K562 (cell line): ENCODE data around the gene LRRC10B.

Experiments used
- FOXA1 ChIP-seq: fragments of 450-650 bp; IDR thresholded peaks from 2 replicates; pipeline ENCODE4 v1.6.1; 2016; ENCODE audit warnings: mild to moderate bottlenecking, borderline replicate concordance
- KAT8 ChIP-seq: fragments of 450-650 bp; IDR thresholded peaks from 2 replicates; pipeline ENCODE4 v1.6.1; 2016; ENCODE audit warnings: low read depth, mild to moderate bottlenecking
- MYNN ChIP-seq, 2 experiments: sonication (generic); formaldehyde crosslinking in 1 of 2; IDR thresholded peaks; 2 replicates each; pipeline versions ENCODE4 v1.5.0 to v1.6.1; 2016 to 2020; ENCODE audit warnings: antibody characterized with exemption in 1 of 2, missing genetic modification reagents in 1 of 2
- POLR2A ChIP-seq: fragments of 450-650 bp; conservative IDR thresholded peaks from 2 replicates; pipeline ENCODE4 v1.6.1; 2016
- SMAD2 ChIP-seq: fragments of 150-350 bp; IDR thresholded peaks from 2 replicates; pipeline ENCODE4 v1.6.1; 2014; ENCODE audit warnings: low read depth, mild to moderate bottlenecking, low read length
- SP1 ChIP-seq: sonication (generic); formaldehyde crosslinking; IDR thresholded peaks from 2 replicates; pipeline ENCODE4 v1.8.1; 2022; ENCODE audit warnings: mild to moderate bottlenecking, missing genetic modification reagents
- ZNF785 ChIP-seq: fragments of 250-450 bp; sonication (Bioruptor Pico); IDR thresholded peaks from 2 replicates; pipeline ENCODE4 v1.4.0; 2020; ENCODE audit warnings: mild to moderate bottlenecking
- TF ChIP-seq, protein P1 (sequence below): sonication (generic); formaldehyde crosslinking; IDR thresholded peaks from 2 replicates; pipeline ENCODE4 v1.8.0; 2022; ENCODE audit warnings: mild to moderate bottlenecking, missing genetic modification reagents, borderline replicate concordance
- TF ChIP-seq, protein P2 (sequence below), 3 experiments: IDR thresholded peaks in 2 of 3; conservative IDR thresholded peaks in 1 of 3; 2 replicates each; pipeline ENCODE4 v1.5.1; 2011 to 2012; ENCODE audit warnings: low read length in 3 of 3, mild to moderate bottlenecking in 3 of 3, control low read depth in 2 of 3, improper control_type of control experiment in 1 of 3, inconsistent platforms in 1 of 3, low read depth in 1 of 3, mixed read lengths in 1 of 3, moderate library complexity in 1 of 3; ENCODE audit not compliant: insufficient read depth in 2 of 3
- TF ChIP-seq, protein P3 (sequence below): sonication (generic); formaldehyde crosslinking; IDR thresholded peaks from 2 replicates; pipeline ENCODE4 v1.8.1; 2022; ENCODE audit warnings: missing genetic modification reagents

DNA sequence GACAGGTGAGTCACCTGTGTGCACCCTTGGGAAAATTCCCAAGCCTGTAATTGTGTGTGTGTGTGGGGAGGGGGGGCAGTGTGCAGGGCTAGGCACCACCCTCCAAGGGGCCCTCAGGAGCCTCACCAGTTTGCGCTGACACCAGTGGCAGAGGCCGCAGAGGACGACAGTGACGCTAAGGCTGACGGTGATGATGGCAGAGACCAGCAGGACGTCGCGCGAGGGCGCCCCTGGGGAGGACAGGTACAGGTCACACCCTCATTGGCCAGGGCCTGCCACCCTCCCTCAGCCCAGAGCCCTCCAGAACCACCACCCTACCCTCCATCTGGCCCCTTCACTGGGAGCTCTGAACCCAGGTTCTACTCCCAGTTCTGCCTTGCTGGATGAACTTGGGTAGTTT is 47.4 kb downstream of the LRRC10B start:
- TF ChIP-seq, protein P1, sequence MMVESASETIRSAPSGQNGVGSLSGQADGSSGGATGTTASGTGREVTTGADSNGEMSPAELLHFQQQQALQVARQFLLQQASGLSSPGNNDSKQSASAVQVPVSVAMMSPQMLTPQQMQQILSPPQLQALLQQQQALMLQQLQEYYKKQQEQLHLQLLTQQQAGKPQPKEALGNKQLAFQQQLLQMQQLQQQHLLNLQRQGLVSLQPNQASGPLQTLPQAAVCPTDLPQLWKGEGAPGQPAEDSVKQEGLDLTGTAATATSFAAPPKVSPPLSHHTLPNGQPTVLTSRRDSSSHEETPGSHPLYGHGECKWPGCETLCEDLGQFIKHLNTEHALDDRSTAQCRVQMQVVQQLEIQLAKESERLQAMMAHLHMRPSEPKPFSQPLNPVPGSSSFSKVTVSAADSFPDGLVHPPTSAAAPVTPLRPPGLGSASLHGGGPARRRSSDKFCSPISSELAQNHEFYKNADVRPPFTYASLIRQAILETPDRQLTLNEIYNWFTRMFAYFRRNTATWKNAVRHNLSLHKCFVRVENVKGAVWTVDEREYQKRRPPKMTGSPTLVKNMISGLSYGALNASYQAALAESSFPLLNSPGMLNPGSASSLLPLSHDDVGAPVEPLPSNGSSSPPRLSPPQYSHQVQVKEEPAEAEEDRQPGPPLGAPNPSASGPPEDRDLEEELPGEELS (CRISPR knock-in tag) = no peak
- TF ChIP-seq POLR2A (no peak), FOXA1 (no peak), ZNF785 (CRISPR knock-in tag) (no peak), SMAD2 (no peak), MYNN (IDR thresholded peaks at IDR 0.05) (no peak), MYNN (CRISPR knock-in tag; IDR thresholded peaks at IDR 0.05) (no peak), KAT8 (no peak), SP1 (CRISPR knock-in tag) (no peak)
- TF ChIP-seq, protein P2, sequence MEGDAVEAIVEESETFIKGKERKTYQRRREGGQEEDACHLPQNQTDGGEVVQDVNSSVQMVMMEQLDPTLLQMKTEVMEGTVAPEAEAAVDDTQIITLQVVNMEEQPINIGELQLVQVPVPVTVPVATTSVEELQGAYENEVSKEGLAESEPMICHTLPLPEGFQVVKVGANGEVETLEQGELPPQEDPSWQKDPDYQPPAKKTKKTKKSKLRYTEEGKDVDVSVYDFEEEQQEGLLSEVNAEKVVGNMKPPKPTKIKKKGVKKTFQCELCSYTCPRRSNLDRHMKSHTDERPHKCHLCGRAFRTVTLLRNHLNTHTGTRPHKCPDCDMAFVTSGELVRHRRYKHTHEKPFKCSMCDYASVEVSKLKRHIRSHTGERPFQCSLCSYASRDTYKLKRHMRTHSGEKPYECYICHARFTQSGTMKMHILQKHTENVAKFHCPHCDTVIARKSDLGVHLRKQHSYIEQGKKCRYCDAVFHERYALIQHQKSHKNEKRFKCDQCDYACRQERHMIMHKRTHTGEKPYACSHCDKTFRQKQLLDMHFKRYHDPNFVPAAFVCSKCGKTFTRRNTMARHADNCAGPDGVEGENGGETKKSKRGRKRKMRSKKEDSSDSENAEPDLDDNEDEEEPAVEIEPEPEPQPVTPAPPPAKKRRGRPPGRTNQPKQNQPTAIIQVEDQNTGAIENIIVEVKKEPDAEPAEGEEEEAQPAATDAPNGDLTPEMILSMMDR (IDR thresholded peaks at IDR 0.05 in 2 of 3, conservative IDR thresholded peaks at IDR 0.05 in 1 of 3; ENCODE audit: insufficient read depth in 2 of 3, low read depth in 1 of 3, low read length in 3 of 3) = no peak
- TF ChIP-seq, protein P3, sequence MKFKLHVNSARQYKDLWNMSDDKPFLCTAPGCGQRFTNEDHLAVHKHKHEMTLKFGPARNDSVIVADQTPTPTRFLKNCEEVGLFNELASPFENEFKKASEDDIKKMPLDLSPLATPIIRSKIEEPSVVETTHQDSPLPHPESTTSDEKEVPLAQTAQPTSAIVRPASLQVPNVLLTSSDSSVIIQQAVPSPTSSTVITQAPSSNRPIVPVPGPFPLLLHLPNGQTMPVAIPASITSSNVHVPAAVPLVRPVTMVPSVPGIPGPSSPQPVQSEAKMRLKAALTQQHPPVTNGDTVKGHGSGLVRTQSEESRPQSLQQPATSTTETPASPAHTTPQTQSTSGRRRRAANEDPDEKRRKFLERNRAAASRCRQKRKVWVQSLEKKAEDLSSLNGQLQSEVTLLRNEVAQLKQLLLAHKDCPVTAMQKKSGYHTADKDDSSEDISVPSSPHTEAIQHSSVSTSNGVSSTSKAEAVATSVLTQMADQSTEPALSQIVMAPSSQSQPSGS (CRISPR knock-in tag) = no peak
